ENCODE data around the gene CGNL1. TPM values are rescaled to one million over a fixed set of nuclear protein-coding genes. Genes with fewer than 3 reads are reported as not detected.

Gene CGNL1
- total RNA-seq, 1 donor from 2014 or later, result 0.11 TPM

GRCh38 chr15:57406062-57406772 lies 29.9 kb downstream of the CGNL1 start:
- intact Hi-C loops (cut with micrococcal nuclease), result no loop called here
- H3K27me3 Mint-ChIP-seq, result peaks cover 7% of the 10 kb centered on the region
- no peaks in the 10 kb centered on the region for H3K9me3 Mint-ChIP-seq
- ChIA-PET POLR2A (no interaction called here), CTCF (no interaction called here)
- TF ChIP-seq CTCF (IDR thresholded peaks at IDR 0.05), result no peak
- ATAC-seq (ENCODE audit: low read depth), result no peak
- no peaks in the 10 kb centered on the region for H3K4me1 Mint-ChIP-seq
- no peaks in the 10 kb centered on the region for H3K36me3 Mint-ChIP-seq (ENCODE audit: low read depth)
- H3K4me3 Mint-ChIP-seq, result no peak overlapping the region
- H3K27ac Mint-ChIP-seq, result no peak overlapping the region
- no peak for DNase-seq

GRCh38 chr15:57410373-57410772 lies 34.1 kb downstream of the CGNL1 start:
- DNase-seq, result no peak
- no peak for ATAC-seq (ENCODE audit: low read depth)
- ChIA-PET POLR2A (no interaction called here), CTCF (no interaction called here)
- Mint-ChIP-seq H3K27ac (no peak overlapping the region), H3K4me1 (no peaks in the 10 kb centered on the region), H3K4me3 (no peak overlapping the region), H3K27me3 (peaks cover 2% of the 10 kb centered on the region), H3K36me3 (ENCODE audit: low read depth) (no peaks in the 10 kb centered on the region), H3K9me3 (no peaks in the 10 kb centered on the region)
- no peak for TF ChIP-seq CTCF (IDR thresholded peaks at IDR 0.05)
- intact Hi-C loops (cut with micrococcal nuclease), result no loop called here

- no peak overlapping the region for H3K27ac Mint-ChIP-seq
Observed at GRCh38 chr15:57411945-57412768, 35.9 kb downstream of the CGNL1 start.

GRCh38 chr15:57415602-57416001 lies 39.3 kb downstream of the CGNL1 start:
- Mint-ChIP-seq H3K27me3 (peaks cover 2% of the 10 kb centered on the region), H3K36me3 (ENCODE audit: low read depth) (no peaks in the 10 kb centered on the region), H3K4me1 (no peaks in the 10 kb centered on the region), H3K9me3 (no peaks in the 10 kb centered on the region), H3K4me3 (no peak overlapping the region), H3K27ac (no peak overlapping the region)
- CTCF ChIA-PET, result no interaction called here
- no peak for ATAC-seq (ENCODE audit: low read depth)
- POLR2A ChIA-PET, result no interaction called here
- intact Hi-C loops (cut with micrococcal nuclease), result no loop called here
- DNase-seq, result no peak
- TF ChIP-seq CTCF (IDR thresholded peaks at IDR 0.05), result no peak

More at GRCh38 chr15:57411945-57412768, 35.9 kb downstream of the CGNL1 start:
- ChIA-PET CTCF (no interaction called here), POLR2A (no interaction called here)
- Mint-ChIP-seq H3K36me3 (ENCODE audit: low read depth) (no peaks in the 10 kb centered on the region), H3K4me1 (no peaks in the 10 kb centered on the region), H3K27me3 (peaks cover 2% of the 10 kb centered on the region), H3K9me3 (no peaks in the 10 kb centered on the region), H3K4me3 (no peak overlapping the region)
- ATAC-seq (ENCODE audit: low read depth) (no peak), DNase-seq (no peak)
- no peak for TF ChIP-seq CTCF (IDR thresholded peaks at IDR 0.05)
- intact Hi-C loops (cut with micrococcal nuclease), result no loop called here

GRCh38 chr15:57418635-57419034 lies 42.3 kb downstream of the CGNL1 start:
- Mint-ChIP-seq H3K4me1 (no peaks in the 10 kb centered on the region), H3K4me3 (no peak overlapping the region), H3K9me3 (no peaks in the 10 kb centered on the region), H3K36me3 (ENCODE audit: low read depth) (no peaks in the 10 kb centered on the region), H3K27me3 (peaks cover 2% of the 10 kb centered on the region), H3K27ac (no peak overlapping the region)
- intact Hi-C loops (cut with micrococcal nuclease), result no loop called here
- ChIA-PET POLR2A (no interaction called here), CTCF (no interaction called here)
- ATAC-seq (ENCODE audit: low read depth) (no peak), DNase-seq (no peak)
- no peak for TF ChIP-seq CTCF (IDR thresholded peaks at IDR 0.05)

All from activated B cell treated with CpG ODN at 0.5 μM for 24 hours (primary cell).